Pericardium fibroblast (primary cell): ENCODE data around the gene TROAP. TPM values are rescaled to one million over a fixed set of nuclear protein-coding genes. Genes with fewer than 3 reads are reported as not detected.

Experiments
- total RNA-seq: library from RNA; depleted of rRNA; stranded (reverse); fragments of >200 nt; gene quantifications from 2 replicates; pipeline ENCODE4 v1.2.3, GENCODE V29; 2015

TROAP gene, protein sequence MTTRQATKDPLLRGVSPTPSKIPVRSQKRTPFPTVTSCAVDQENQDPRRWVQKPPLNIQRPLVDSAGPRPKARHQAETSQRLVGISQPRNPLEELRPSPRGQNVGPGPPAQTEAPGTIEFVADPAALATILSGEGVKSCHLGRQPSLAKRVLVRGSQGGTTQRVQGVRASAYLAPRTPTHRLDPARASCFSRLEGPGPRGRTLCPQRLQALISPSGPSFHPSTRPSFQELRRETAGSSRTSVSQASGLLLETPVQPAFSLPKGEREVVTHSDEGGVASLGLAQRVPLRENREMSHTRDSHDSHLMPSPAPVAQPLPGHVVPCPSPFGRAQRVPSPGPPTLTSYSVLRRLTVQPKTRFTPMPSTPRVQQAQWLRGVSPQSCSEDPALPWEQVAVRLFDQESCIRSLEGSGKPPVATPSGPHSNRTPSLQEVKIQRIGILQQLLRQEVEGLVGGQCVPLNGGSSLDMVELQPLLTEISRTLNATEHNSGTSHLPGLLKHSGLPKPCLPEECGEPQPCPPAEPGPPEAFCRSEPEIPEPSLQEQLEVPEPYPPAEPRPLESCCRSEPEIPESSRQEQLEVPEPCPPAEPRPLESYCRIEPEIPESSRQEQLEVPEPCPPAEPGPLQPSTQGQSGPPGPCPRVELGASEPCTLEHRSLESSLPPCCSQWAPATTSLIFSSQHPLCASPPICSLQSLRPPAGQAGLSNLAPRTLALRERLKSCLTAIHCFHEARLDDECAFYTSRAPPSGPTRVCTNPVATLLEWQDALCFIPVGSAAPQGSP
- 0.70 and 1.6 TPM in 2 replicates for total RNA-seq

GRCh38 chr12:49322708-49323523, at the start of gene TROAP:
TROAP (plus strand) TSS chr12:49323255; CDS start chr12:49323609, 354 bp downstream.

DNA sequence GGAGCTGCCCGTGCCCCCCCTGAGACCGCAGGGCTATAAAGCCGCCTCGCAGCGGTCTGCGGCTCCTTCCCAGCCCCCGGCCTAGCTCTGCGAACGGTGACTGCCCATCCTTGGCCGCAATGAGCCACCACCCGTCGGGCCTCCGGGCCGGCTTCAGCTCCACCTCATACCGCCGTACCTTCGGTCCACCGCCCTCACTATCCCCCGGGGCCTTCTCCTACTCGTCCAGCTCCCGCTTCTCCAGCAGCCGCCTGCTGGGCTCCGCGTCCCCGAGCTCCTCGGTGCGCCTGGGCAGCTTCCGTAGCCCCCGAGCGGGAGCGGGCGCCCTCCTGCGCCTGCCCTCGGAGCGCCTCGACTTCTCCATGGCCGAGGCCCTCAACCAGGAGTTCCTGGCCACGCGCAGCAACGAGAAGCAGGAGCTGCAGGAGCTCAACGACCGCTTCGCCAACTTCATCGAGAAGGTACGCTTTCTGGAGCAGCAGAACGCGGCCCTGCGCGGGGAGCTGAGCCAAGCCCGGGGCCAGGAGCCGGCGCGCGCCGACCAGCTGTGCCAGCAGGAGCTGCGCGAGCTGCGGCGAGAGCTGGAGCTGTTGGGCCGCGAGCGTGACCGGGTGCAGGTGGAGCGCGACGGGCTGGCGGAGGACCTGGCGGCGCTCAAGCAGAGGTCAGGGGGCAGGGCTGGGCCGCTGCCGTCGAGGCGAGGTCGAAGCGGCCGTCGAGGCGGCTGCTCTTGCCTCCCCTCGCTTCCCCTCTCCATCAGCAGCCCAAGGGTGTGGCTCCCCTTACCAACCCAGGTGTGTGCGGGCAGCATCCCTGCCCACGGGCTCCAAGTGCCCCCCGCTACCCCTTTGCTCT, 27.7 kb upstream of the TROAP start, which contains the start of gene PRPH:
TSS of gene PRPH (plus strand) at position 66 of the 855 bp plus-strand sequence. CDS start at position 120, 54 bp downstream.

GRCh38 chr12:49336645-49337584, 13.9 kb downstream of the TROAP start, which contains the start of gene C1QL4:
C1QL4 (minus strand) TSS chr12:49337188; CDS start chr12:49336477, 711 bp downstream.

DNA sequence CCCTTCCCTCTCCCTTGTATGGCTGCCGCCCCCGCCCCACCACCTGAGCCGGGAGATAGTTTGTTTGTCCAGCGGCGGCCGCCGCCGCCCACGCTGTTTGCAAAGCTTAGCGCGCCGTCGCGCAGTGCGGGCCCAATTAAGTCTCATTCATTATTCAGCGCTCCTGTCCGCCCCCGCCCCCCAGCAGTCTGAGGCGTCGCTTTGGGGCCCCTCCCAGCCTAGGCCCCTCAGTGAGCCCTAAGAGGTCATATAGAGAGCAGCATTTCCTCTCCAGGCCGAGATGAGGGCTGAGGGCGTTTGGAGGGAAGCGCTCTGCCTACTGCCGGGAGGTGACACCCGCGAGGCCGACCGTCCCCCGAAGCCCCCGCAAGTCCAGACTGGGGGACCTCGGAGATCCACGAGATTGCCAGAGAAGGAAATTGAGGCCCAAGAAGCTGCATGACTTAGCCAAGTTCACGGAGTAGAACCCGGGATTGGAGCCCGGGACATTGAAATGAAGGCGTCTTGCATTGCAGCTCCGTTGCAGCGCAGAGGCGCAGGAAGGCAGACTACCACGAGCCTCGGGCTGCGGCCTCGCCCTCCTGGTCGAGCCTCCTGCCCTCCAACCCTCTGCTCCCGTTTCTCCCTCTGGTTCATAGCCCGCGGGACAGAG, 23.7 kb downstream of the TROAP start, which contains the start of gene DNAJC22:
TSS of gene DNAJC22 (plus strand) at position 230 of the 652 bp plus-strand sequence. CDS start 1,985 bp downstream, outside the sequence.

GRCh38 chr12:49367381-49368239, 44.6 kb downstream of the TROAP start, which contains the start of gene SPATS2:
SPATS2 (plus strand) TSS chr12:49367462; CDS start chr12:49461013, 93,551 bp downstream.

Other genes starting within 250 kb of the TROAP start
- not detected in 2 replicates for gene DHH, start 228.5 kb upstream of the TROAP start, total RNA-seq
- 28.1 and 42.3 TPM in 2 replicates for gene LMBR1L, start 212.4 kb upstream of the TROAP start, total RNA-seq
- 467 and 912 TPM in 2 replicates for gene TUBA1B, start 191.9 kb upstream of the TROAP start, total RNA-seq
- 310 and 595 TPM in 2 replicates for gene TUBA1A, start 134.2 kb upstream of the TROAP start, total RNA-seq
- gene TUBA1C, start 58.2 kb upstream of the TROAP start, total RNA-seq = 226 and 369 TPM in 2 replicates
- 0.09 TPM in 1 of 2 replicates, not detected in the other for gene PRPH, start 28.1 kb upstream of the TROAP start, total RNA-seq
- not detected in 2 replicates for gene C1QL4, start 13.9 kb downstream of the TROAP start, total RNA-seq
- gene DNAJC22, start 23.6 kb downstream of the TROAP start, total RNA-seq = 0.34 and 4.3 TPM in 2 replicates
- gene SPATS2, start 44.2 kb downstream of the TROAP start, total RNA-seq = 15.3 and 27.0 TPM in 2 replicates
- gene KCNH3, start 215.8 kb downstream of the TROAP start, total RNA-seq = not detected in 2 replicates
- 49.5 and 58.8 TPM in 2 replicates for gene MCRS1, start 244.9 kb downstream of the TROAP start, total RNA-seq